ENCODE results near the gene TM4SF1.
A peak's percentile ranks its signal among the peaks of the same experiment; 100 is the strongest.

TM4SF1 gene

GRCh38 chr3:149353581-149354184 lies 23.8 kb downstream of the TM4SF1 start:
- ATAC-seq = no peak
- no peak for TF ChIP-seq BACH2 (CRISPR knock-in tag; IDR thresholded peaks at IDR 0.05; ENCODE audit: borderline replicate concordance)
- no peak for TF ChIP-seq ZC3H10 (CRISPR knock-in tag; IDR thresholded peaks at IDR 0.05)
- TF ChIP-seq TOX (CRISPR knock-in tag; IDR thresholded peaks at IDR 0.05; ENCODE audit: borderline replicate concordance) = no peak
- TF ChIP-seq ISL1 (CRISPR knock-in tag; IDR thresholded peaks at IDR 0.05) = no peak
- TF ChIP-seq CREB5 (CRISPR knock-in tag; IDR thresholded peaks at IDR 0.05; ENCODE audit: low read depth) = no peak
- TF ChIP-seq SNAI2 (CRISPR knock-in tag; IDR thresholded peaks at IDR 0.05) = no peak
- no peak for TF ChIP-seq TSHZ2 (CRISPR knock-in tag; IDR thresholded peaks at IDR 0.05)
- no peak for TF ChIP-seq CSRNP3 (CRISPR knock-in tag; IDR thresholded peaks at IDR 0.05)
- no peak for TF ChIP-seq OSR1 (CRISPR knock-in tag; IDR thresholded peaks at IDR 0.05)
- TF ChIP-seq POU6F1 (CRISPR knock-in tag; IDR thresholded peaks at IDR 0.05; ENCODE audit: borderline replicate concordance, low read depth) = no peak
- TF ChIP-seq ZFP30 (CRISPR knock-in tag; IDR thresholded peaks at IDR 0.05) = no peak
- no peak for TF ChIP-seq PATZ1 (CRISPR knock-in tag; IDR thresholded peaks at IDR 0.05; ENCODE audit: borderline replicate concordance)
- no peak for TF ChIP-seq ZNF70 (CRISPR knock-in tag; IDR thresholded peaks at IDR 0.05)
- TF ChIP-seq ZFP3 (CRISPR knock-in tag; IDR thresholded peaks at IDR 0.05) = no peak
- no peak for TF ChIP-seq RARB (CRISPR knock-in tag; IDR thresholded peaks at IDR 0.05)

GRCh38 chr3:149352556-149352955 lies 24.9 kb downstream of the TM4SF1 start:
- peak; percentile 96 for ATAC-seq
- TF ChIP-seq TSHZ2 (CRISPR knock-in tag; IDR thresholded peaks at IDR 0.05) = no peak
- TF ChIP-seq TOX (CRISPR knock-in tag; IDR thresholded peaks at IDR 0.05; ENCODE audit: borderline replicate concordance) = no peak

- TF ChIP-seq OSR1 (CRISPR knock-in tag; IDR thresholded peaks at IDR 0.05) (no peak), CSRNP3 (CRISPR knock-in tag; IDR thresholded peaks at IDR 0.05) (no peak), SNAI2 (CRISPR knock-in tag; IDR thresholded peaks at IDR 0.05) (no peak), PPARA (CRISPR knock-in tag; IDR thresholded peaks at IDR 0.05; ENCODE audit: borderline replicate concordance) (no peak), TCF4 (CRISPR knock-in tag; IDR thresholded peaks at IDR 0.05; ENCODE audit: borderline replicate concordance) (no peak), ZC3H10 (CRISPR knock-in tag; IDR thresholded peaks at IDR 0.05) (no peak), ZFP3 (CRISPR knock-in tag; IDR thresholded peaks at IDR 0.05) (no peak)
- no peak for ATAC-seq
Measured at GRCh38 chr3:149343951-149344350, 33.5 kb downstream of the TM4SF1 start.
